C4-2B (cell line): ENCODE results near the gene KANK4.

Experiments used
- CTCF ChIP-seq: fragments of 450-650 bp; conservative IDR thresholded peaks from 2 replicates; pipeline ENCODE4 v1.5.1; 2017; ENCODE audit warnings: mild to moderate bottlenecking
- ZFX ChIP-seq: fragments of 450-650 bp; IDR thresholded peaks from 2 replicates; pipeline ENCODE4 v1.6.1; 2017

GRCh38 chr1:62318320-62318755, 896 bp downstream of the KANK4 start:
- no peak for TF ChIP-seq CTCF
- no peak for TF ChIP-seq ZFX
